CD4-positive, alpha-beta memory T cell (primary cell): Measurements from ENCODE around the gene RCBTB2. TPM values are rescaled to one million over a fixed set of nuclear protein-coding genes. Genes with fewer than 3 reads are reported as not detected.

Experiments
- CTCF ChIA-PET: fragments of 350-600 bp; sonication (Branson Sonifier 250); formaldehyde crosslinking; loops from one replicate; lab custom pipeline; 2021; ENCODE audit warnings: inconsistent platforms; ENCODE audit not compliant: partially characterized antibody; lab: Charles Lee
- POLR2A ChIA-PET: fragments of 350-600 bp; sonication (Branson Sonifier 250); formaldehyde crosslinking; loops from one replicate; lab custom pipeline; 2021; ENCODE audit not compliant: partially characterized antibody; lab: Charles Lee
- DNase-seq, 5 donors: peaks; one replicate each; pipeline versions ENCODE4 v3.0.0 to v3.0.0-alpha.2; 2020 to 2022; ENCODE audit warnings: mixed read lengths in 1 of 5
- H3K27ac ChIP-seq: one replicate; pipeline ENCODE4 v1.7.0; 2013; ENCODE audit warnings: low read depth, low read length
- H3K27me3 ChIP-seq: 2 replicates; pipeline ENCODE4 v1.7.0; 2013; ENCODE audit warnings: mild to moderate bottlenecking, low read length, moderate library complexity; ENCODE audit not compliant: insufficient read depth
- H3K36me3 ChIP-seq: 2 replicates; pipeline ENCODE4 v1.7.0; 2013; ENCODE audit warnings: mild to moderate bottlenecking, low read length, moderate library complexity; ENCODE audit not compliant: insufficient read depth
- H3K4me1 ChIP-seq: 2 replicates; pipeline ENCODE4 v1.7.0; 2013; ENCODE audit warnings: mild to moderate bottlenecking, low read length, moderate library complexity; ENCODE audit not compliant: insufficient read depth
- H3K4me3 ChIP-seq, 2 donors: one replicate each; pipeline ENCODE4 v1.7.0; 2013; ENCODE audit warnings: low read length in 2 of 2, mild to moderate bottlenecking in 1 of 2
- H3K9me3 ChIP-seq, 2 donors: one replicate each; pipeline ENCODE4 v1.7.0; 2013; ENCODE audit warnings: low read length in 2 of 2, control low read depth in 1 of 2; ENCODE audit not compliant: control insufficient read depth in 1 of 2
- H3K27ac Mint-ChIP-seq, 7 donors: one replicate each; pipeline ENCODE4 v1.8.0; 2020 to 2021; ENCODE audit warnings: mixed read lengths in 7 of 7, mild to moderate bottlenecking in 6 of 7, inconsistent platforms in 3 of 7, moderate library complexity in 3 of 7
- H3K27me3 Mint-ChIP-seq, 2 donors: one replicate each; pipeline ENCODE4 v1.8.0; 2020 to 2021; ENCODE audit warnings: mixed read lengths in 2 of 2
- H3K36me3 Mint-ChIP-seq, 2 donors: one replicate each; pipeline ENCODE4 v1.8.0; 2020 to 2021; ENCODE audit warnings: mixed read lengths in 2 of 2, inconsistent platforms in 1 of 2, mild to moderate bottlenecking in 1 of 2
- H3K4me1 Mint-ChIP-seq, 4 donors: one replicate each; pipeline ENCODE4 v1.8.0; 2020 to 2021; ENCODE audit warnings: mixed read lengths in 4 of 4, mild to moderate bottlenecking in 1 of 4
- H3K4me3 Mint-ChIP-seq, 8 donors: one replicate each; pipeline ENCODE4 v1.8.0; 2020 to 2021; ENCODE audit warnings: mixed read lengths in 8 of 8, mild to moderate bottlenecking in 7 of 8, moderate library complexity in 6 of 8, inconsistent platforms in 3 of 8
- H3K9me3 Mint-ChIP-seq, 8 donors: one replicate each; pipeline ENCODE4 v1.8.0; 2020 to 2021; ENCODE audit warnings: mixed read lengths in 8 of 8, mild to moderate bottlenecking in 5 of 8, inconsistent platforms in 3 of 8, moderate library complexity in 1 of 8
- intact Hi-C: fragments of 100-400 bp; cut with micrococcal nuclease; formaldehyde crosslinking; loops from one replicate; pipeline ENCODE4 v1.15.1; 2023
- polyA plus RNA-seq, 2 donors: library from polyadenylated mRNA; unstranded; fragments of 300-500 nt; fragmentation: Illumina TruSeq; gene quantifications; one replicate each; pipeline ENCODE4 v1.2.3, GENCODE V29; 2021
- total RNA-seq, 2 experiments: library from RNA; stranded (reverse); gene quantifications; one replicate each; pipeline ENCODE4 v1.2.3, GENCODE V29; 2021

The RCBTB2 gene
- total and polyA plus RNA-seq, 4 experiments from 2014 or later = 23.9 to 46.5 (median 29.7) TPM

- Histone ChIP-seq H3K9me3 (no peaks in the 10 kb centered on the region), H3K27me3 (no peaks in the 10 kb centered on the region), H3K4me1 (peaks cover 39% of the 10 kb centered on the region), H3K36me3 (no peaks in the 10 kb centered on the region), H3K27ac (no peak overlapping the region), H3K4me3 (no peak overlapping the region)
- ChIA-PET CTCF (interaction anchor here (1.1 to 1.3 kb wide), 2 partner anchors 54 to 56 kb away, joined by 3 read pairs; no protein-coding TSS in a partner anchor), POLR2A (interaction anchor here (0.9 to 2.6 kb wide), 8 partner anchors 21 to 124 kb away, joined by 3 to 28 read pairs (median 5); partner anchors contain the start of gene LPAR6)
- Mint-ChIP-seq H3K27me3 (no peaks in the 10 kb centered on the region), H3K4me1 (peaks cover 16 to 47% (median 24%) of the 10 kb centered on the region in 4 donors), H3K36me3 (peaks cover 0 to 7% of the 10 kb centered on the region in 2 donors), H3K27ac (peak overlapping the region in 2 of 7 donors; percentile 57 to 63), H3K4me3 (peak overlapping the region in 2 of 8 donors; percentile 38 to 39), H3K9me3 (no peaks in the 10 kb centered on the region)
- intact Hi-C loops = no loop called here
- peak in 3 of 5 donors; percentile 34 to 39 (median 35) for DNase-seq
These were observed 6.6 kb downstream of the RCBTB2 start for GRCh38 chr13:48526286-48526685.

GRCh38 chr13:48518083-48518482 is 14.8 kb downstream of the RCBTB2 start:
- Mint-ChIP-seq H3K27me3 (no peaks in the 10 kb centered on the region), H3K9me3 (no peaks in the 10 kb centered on the region), H3K27ac (no peak overlapping the region), H3K4me1 (peaks cover 0 to 8% (median 2%) of the 10 kb centered on the region in 4 donors), H3K4me3 (no peak overlapping the region), H3K36me3 (peaks cover 18 to 33% of the 10 kb centered on the region in 2 donors)
- Histone ChIP-seq H3K36me3 (no peaks in the 10 kb centered on the region), H3K27me3 (no peaks in the 10 kb centered on the region), H3K27ac (no peak overlapping the region), H3K4me1 (no peaks in the 10 kb centered on the region), H3K9me3 (no peaks in the 10 kb centered on the region), H3K4me3 (no peak overlapping the region)
- intact Hi-C loops = no loop called here
- CTCF ChIA-PET = interaction anchor here (1.4 kb wide), 1 partner anchor 62 kb away, joined by 4 read pairs; no protein-coding TSS in a partner anchor
- POLR2A ChIA-PET = interaction anchor here (0.8 to 1.0 kb wide), 2 partner anchors 11 to 44 kb away, joined by 3 to 4 read pairs; no protein-coding TSS in a partner anchor
- DNase-seq = no peak

DNA sequence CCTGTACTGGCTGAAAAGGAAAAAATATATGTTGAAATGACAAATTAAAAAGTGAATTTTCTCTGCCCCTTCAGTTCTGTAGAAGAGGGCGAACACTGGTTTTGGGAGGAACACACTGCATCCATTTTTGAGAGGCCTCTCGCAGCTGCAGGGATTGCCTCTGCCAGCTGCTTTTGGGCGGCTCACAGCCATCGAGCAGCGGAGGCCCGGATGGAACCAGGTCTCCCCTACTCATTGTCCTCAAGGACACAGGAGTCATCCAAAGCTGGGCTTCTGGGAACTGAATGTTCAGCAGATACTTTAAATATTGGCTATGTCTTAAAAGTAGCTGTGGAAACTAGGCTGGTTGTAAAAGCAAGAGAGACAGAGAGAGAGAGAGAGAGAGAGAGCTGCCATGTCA is 17.1 kb downstream of the RCBTB2 start:
- Histone ChIP-seq H3K4me3 (no peak overlapping the region), H3K9me3 (no peaks in the 10 kb centered on the region), H3K27ac (no peak overlapping the region), H3K27me3 (no peaks in the 10 kb centered on the region), H3K36me3 (no peaks in the 10 kb centered on the region), H3K4me1 (peaks cover under 1% of the 10 kb centered on the region)
- H3K4me1 Mint-ChIP-seq = peaks cover 1 to 14% (median 8%) of the 10 kb centered on the region in 4 donors
- ChIA-PET CTCF (interaction anchor here (0.8 to 1.5 kb wide), 2 partner anchors 10 to 17 kb away, joined by 3 to 4 read pairs; partner anchors contain the start of gene RCBTB2), POLR2A (interaction anchor here (1.6 to 2.1 kb wide), 2 partner anchors 11 to 17 kb away, joined by 7 to 16 read pairs; partner anchors contain the start of gene RCBTB2)
- H3K36me3 Mint-ChIP-seq = peaks cover 22 to 48% of the 10 kb centered on the region in 2 donors
- no peaks in the 10 kb centered on the region for H3K9me3 Mint-ChIP-seq
- no peaks in the 10 kb centered on the region for H3K27me3 Mint-ChIP-seq
- no peak overlapping the region for H3K4me3 Mint-ChIP-seq
- DNase-seq = no peak
- peak overlapping the region in 1 of 7 donors; percentile 7 for H3K27ac Mint-ChIP-seq
- intact Hi-C loops = no loop called here

DNA sequence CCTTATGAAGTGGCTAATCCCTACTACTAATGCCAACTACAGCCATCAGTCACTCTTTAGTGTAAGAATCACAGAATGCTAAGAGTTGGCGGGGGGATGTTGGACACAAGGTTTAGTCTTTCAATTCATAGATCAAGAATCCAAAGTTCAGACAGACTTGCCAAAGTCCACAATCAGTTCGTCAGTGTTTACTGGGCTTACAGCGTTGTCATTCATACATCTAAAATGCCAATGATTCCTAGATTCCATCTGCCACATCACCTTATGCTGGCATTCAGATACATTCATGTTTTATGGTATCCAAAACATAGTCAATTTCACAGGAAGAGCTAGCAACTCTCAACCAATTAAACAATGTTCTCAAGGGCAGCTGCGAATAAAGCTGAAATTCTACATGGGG is 18.1 kb downstream of the RCBTB2 start:
- CTCF ChIA-PET = interaction anchor here (1.5 to 1.6 kb wide), 2 partner anchors 9 to 13 kb away, joined by 3 to 4 read pairs; no protein-coding TSS in a partner anchor

DNA sequence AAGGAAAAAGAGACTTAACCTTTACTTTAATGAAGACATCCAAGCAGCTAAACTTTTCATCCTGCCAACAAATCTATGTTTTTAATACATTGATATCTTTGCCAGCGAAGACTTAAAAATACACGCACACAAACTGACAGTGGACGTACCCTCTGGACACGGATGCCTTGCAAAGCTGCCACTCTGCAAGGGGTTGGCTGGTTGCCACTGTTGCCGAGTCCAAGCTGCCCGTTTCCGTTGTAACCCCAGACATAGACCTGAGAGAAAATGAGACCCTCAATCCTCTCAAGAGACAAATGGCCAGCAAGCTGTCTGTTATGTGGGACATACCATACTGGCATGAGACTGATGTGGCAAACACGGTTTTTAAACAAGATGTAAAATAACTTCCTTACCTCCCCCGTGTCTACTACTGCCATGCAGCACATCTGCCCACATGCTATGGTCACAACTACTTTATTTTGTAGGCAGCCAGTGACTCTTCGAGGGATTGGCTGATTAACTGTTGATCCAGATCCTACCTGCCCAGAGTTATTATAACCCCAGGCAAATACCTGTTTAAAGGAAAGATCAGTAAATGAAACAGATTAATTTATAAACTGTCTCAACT is 21.2 kb downstream of the RCBTB2 start:
- H3K4me1 ChIP-seq = peaks cover 26% of the 10 kb centered on the region
- H3K27me3 ChIP-seq = no peaks in the 10 kb centered on the region
- ChIA-PET CTCF (interaction anchor here (1.4 kb wide), 1 partner anchor 68 kb away, joined by 5 read pairs; no protein-coding TSS in a partner anchor), POLR2A (interaction anchor here (1.2 kb wide), 1 partner anchor 21 kb away, joined by 5 read pairs; the partner anchor contains the start of gene RCBTB2)
- H3K9me3 ChIP-seq = no peaks in the 10 kb centered on the region
- intact Hi-C loops = no loop called here
- no peak overlapping the region for H3K4me3 Mint-ChIP-seq
- no peak for DNase-seq
- no peak overlapping the region for H3K27ac ChIP-seq
- peak overlapping the region in 1 of 7 donors; percentile 11 for H3K27ac Mint-ChIP-seq
- H3K36me3 ChIP-seq = no peaks in the 10 kb centered on the region
- H3K36me3 Mint-ChIP-seq = peaks cover 22 to 29% of the 10 kb centered on the region in 2 donors
- H3K4me1 Mint-ChIP-seq = peaks cover 16 to 40% (median 22%) of the 10 kb centered on the region in 4 donors
- no peaks in the 10 kb centered on the region for H3K27me3 Mint-ChIP-seq
- no peaks in the 10 kb centered on the region for H3K9me3 Mint-ChIP-seq
- no peak overlapping the region for H3K4me3 ChIP-seq

More for the DNA sequence above, 18.1 kb downstream of the RCBTB2 start:
- no peak overlapping the region for H3K4me3 Mint-ChIP-seq
- DNase-seq = no peak
- intact Hi-C loops = no loop called here
- peaks cover 26 to 42% of the 10 kb centered on the region in 2 donors for H3K36me3 Mint-ChIP-seq
- Histone ChIP-seq H3K4me3 (no peak overlapping the region), H3K4me1 (peaks cover 9% of the 10 kb centered on the region), H3K9me3 (no peaks in the 10 kb centered on the region), H3K36me3 (no peaks in the 10 kb centered on the region), H3K27ac (no peak overlapping the region), H3K27me3 (no peaks in the 10 kb centered on the region)
- POLR2A ChIA-PET = interaction anchor here (1.6 to 2.1 kb wide), 2 partner anchors 10 to 18 kb away, joined by 7 to 16 read pairs; partner anchors contain the start of gene RCBTB2
- no peak overlapping the region for H3K27ac Mint-ChIP-seq
- H3K27me3 Mint-ChIP-seq = no peaks in the 10 kb centered on the region
- H3K9me3 Mint-ChIP-seq = no peaks in the 10 kb centered on the region
- peaks cover 10 to 22% (median 15%) of the 10 kb centered on the region in 4 donors for H3K4me1 Mint-ChIP-seq

DNA sequence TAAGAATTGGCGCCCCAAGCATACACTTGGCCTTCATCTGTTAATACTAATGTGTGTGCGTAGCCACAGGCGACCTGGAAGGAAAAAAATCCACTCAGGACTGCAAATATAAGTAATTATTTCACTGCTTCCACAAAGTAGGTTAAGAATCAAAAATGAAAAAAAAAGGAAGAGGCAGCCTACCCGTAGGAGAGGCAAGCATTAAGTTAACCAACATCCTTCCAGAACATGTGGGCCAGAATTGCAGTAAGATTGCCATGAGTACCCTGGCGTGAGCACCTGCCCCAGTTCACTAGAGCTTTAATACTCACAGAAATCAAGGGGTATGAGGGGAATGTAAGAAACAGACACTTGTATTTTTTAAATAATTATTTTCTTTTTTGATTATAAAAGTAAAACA is 22.2 kb downstream of the RCBTB2 start:
- H3K27ac Mint-ChIP-seq = peak overlapping the region in 4 of 7 donors; percentile 35 to 84 (median 40)
- ChIA-PET POLR2A (interaction anchor here (0.5 to 2.1 kb wide), 5 partner anchors 15 to 52 kb away, joined by 3 to 9 read pairs (median 3); partner anchors contain the start of gene RCBTB2), CTCF (interaction anchor here (1.4 kb wide), 1 partner anchor 69 kb away, joined by 5 read pairs; no protein-coding TSS in a partner anchor)

More for the DNA sequence above, 22.2 kb downstream of the RCBTB2 start:
- H3K36me3 ChIP-seq = no peaks in the 10 kb centered on the region
- DNase-seq = no peak
- H3K27me3 ChIP-seq = no peaks in the 10 kb centered on the region
- Mint-ChIP-seq H3K27me3 (no peaks in the 10 kb centered on the region), H3K4me3 (peak overlapping the region in 3 of 8 donors; percentile 0 to 57 (median 32)), H3K9me3 (no peaks in the 10 kb centered on the region), H3K4me1 (peaks cover 23 to 50% (median 31%) of the 10 kb centered on the region in 4 donors), H3K36me3 (peaks cover 19 to 29% of the 10 kb centered on the region in 2 donors)
- peaks cover 37% of the 10 kb centered on the region for H3K4me1 ChIP-seq
- H3K4me3 ChIP-seq = no peak overlapping the region
- H3K27ac ChIP-seq = no peak overlapping the region
- intact Hi-C loops = no loop called here
- H3K9me3 ChIP-seq = no peaks in the 10 kb centered on the region
